Esophagus squamous epithelium (tissue), 4 donors: ENCODE data around the gene TMC3.

Source experiments
- CTCF ChIP-seq, 6 experiments: fragments of 450-650 bp in 4 of 6; fragments of 200-600 bp in 2 of 6; sonication (generic) in 2 of 6; IDR thresholded peaks; one replicate each; pipeline ENCODE4 v1.5.1; 2016 to 2019; ENCODE audit warnings: antibody characterized with exemption in 6 of 6, mild to moderate bottlenecking in 4 of 6, moderate library complexity in 4 of 6
- POLR2A ChIP-seq, 4 donors: fragments of 450-650 bp; IDR thresholded peaks; one replicate each; pipeline ENCODE4 v1.6.1; 2017; ENCODE audit warnings: antibody characterized with exemption in 4 of 4, mild to moderate bottlenecking in 4 of 4, moderate library complexity in 3 of 4

- TF ChIP-seq CTCF (IDR thresholded peaks at IDR 0.05) = no peak
- no peak for TF ChIP-seq POLR2A (IDR thresholded peaks at IDR 0.05)
These were observed 22.4 kb downstream of the TMC3 start for GRCh38 chr15:81351651-81352050.
